GM19035 (cell line): ENCODE measurements around the gene TENM3.
"Not testable (repeated sequence)": the region's sequence is repeated elsewhere in the genome, so short reads cannot be mapped to it uniquely, and the experiment has no call there.

Source experiments
- ATAC-seq: cut with Tn5 transposase; IDR thresholded peaks from one replicate; pipeline ENCODE4 v1.9.1; 2021; ENCODE audit not compliant: unreplicated experiment

The TENM3 gene

DNA sequence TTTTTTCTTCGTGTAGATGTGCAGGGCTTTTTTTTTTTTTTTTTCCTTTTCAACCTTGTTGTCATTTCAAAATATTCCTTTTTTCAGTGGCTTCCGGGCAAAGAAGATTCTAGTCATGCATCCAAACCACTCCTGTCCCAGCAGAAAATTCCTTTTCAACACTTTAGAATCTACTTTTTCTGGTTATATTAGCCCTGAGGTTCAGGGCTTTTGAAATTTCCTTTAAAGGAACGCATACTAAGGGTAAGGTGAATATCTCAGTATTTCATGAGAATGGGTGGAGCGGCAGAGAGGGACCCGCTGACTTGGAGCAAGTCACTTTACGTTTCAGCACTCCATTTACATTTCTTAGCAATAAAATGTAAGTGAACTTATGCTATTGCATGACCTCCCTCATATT is 15.6 kb upstream of the TENM3 start:
- no peak for ATAC-seq

DNA sequence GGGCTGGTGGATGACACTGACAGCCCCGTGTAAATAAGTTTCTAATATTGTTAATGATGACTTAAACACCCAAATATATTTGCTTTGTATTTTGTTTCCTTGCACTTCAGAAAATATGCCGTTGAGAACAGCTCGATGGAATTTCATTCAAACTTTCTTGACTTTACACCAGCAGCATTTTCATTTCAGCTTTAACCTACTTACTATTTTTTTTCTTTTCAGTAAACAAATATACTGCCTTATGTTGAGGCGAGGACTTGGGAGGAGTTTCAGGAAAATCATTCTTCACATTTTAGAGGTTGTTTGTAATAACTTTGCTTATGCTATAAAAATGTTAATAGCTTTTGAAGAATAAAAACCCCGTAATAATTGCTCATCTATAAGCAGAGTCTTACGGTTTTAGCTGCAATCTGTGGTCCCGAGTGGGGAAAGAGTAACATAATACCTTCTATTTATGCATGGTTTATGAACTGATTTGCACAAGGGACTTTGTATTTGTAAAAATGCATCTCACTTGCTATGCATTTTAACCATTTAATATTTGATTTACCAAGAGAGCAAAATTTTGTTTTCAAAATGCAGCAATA is 14.1 kb upstream of the TENM3 start:
- ATAC-seq, result no peak

DNA sequence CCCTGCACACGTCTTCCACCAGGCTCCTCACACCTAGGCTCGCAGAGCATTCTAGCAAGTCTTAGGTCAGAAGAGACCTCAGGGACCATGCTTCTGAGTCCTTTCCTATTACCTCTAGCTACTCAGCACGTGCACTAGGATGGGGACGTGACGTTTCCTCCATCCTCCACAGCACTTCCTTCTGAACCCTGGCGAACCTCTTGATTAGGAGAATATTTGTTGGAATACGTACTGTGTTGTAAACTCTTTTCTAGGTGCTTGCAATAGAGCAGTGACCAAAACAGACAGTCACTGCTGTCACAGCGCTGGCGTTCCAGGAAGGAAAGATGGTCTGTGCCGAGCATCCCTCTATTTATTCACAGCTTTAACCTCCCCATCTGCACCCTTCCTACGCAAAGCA is 12.9 kb upstream of the TENM3 start:
- no peak for ATAC-seq

GRCh38 chr4:182231080-182231479 is 12.1 kb upstream of the TENM3 start:
- ATAC-seq, result no peak

DNA sequence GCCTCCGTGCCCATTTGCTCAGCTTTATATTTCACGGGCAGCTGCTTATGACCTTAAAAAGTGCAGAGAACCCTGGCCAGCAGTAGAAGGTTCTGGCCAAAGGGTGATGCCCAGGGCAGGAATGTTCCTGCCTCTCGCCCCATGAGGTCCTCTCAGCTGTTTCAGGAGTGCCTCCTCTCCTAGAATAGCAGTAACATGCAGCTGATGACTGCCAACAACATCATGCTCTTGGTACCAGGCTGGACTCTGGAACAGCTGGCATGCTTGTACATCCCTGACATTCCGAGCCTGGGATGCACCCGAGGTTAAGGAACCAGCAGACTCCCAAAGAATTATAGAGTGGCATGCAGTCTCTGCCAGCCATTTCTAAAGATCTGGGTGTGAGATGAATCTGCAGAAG is 11.7 kb upstream of the TENM3 start:
- ATAC-seq, result no peak

DNA sequence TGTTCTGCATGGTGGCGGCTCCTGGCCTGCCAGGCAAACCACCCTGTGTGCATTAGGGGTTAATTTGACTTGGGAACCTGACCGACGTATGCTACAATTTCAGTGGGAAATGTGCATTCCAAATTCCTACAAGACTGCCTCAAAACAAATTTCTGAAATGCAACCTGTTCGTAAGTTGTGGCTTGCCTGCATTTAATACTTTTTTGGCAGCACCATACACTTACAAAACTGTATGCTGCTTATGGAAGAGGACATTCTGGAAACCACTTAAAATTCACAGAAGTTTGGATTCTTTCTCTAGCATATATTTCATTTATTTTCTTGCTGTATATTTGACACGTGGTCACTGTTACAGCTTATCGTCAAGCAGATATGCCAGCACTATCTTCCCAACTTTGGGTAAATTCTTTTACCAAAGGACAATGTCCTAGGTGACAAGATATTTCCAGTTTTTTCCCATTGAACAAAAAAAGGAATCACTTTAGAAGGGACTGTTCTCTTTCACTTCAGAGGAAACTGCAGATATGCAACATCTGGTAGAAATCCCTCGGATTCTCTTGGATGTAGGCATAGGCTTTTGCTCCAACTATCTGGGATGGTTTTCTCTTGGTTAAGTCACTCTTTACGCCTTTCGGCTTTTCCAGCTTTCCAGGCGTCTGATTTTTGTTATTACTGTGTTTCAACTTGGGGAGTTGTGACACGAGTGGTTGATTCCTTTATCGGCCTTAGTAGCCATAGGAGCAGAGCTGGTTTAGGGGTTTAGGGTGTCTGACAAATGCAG is 9.7 kb upstream of the TENM3 start:
- ATAC-seq, result no peak

DNA sequence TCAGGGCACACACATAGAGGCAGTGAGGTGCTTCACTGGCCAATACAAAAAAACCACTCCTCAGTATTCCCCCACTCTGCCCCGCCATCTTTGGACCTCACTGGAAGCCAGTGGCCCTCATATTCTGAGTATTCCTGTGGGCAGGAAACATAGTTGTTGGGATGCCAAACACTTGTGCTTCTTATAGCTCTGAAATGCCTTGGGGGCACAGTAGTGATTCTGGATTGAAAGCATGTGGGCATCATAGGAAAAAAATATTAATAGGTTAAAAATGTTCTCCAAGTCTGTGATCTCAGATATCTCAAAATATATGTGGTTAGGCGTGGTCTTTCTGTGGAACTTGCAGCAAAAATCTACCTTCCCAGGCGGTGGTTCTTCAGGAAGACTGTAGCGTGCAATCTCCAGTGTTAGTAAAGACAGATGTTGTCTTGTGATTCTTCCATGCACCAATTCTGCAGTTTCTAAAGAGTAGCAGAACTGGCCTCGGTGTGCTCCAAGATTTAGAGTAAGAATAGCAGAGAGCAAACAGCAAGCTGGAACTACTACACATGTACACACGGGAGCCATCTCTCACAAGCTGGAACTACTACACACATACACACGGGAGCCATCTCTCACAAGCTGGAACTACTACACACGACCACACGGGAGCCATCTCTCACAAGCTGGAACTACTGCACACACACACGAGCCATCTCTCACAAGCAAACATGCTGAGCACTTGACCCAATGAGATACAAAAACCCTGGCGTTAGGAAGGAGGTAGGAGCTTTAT is 8.0 kb upstream of the TENM3 start:
- ATAC-seq, result no peak

DNA sequence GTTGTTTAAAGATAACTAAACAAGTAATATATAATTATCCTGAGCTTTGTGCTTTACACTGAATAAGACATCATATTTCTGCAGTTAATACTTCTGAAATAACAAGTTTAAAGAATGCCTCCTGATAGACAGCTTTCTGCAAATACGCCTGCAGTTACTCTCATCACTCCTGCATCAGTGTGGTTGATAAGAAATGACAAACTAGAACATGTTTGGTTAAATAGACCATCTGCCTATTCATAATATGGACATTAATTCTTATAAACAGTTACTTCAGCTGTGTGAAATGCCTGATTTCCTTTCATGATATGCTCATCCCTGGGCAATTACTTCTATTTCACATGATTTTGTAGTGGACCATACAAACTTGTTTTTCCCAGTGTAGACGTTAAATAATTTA is 7.0 kb upstream of the TENM3 start:
- ATAC-seq, result no peak

- not testable (repeated sequence) for ATAC-seq
These were observed 6.2 kb upstream of the TENM3 start for GRCh38 chr4:182237010-182237409.

DNA sequence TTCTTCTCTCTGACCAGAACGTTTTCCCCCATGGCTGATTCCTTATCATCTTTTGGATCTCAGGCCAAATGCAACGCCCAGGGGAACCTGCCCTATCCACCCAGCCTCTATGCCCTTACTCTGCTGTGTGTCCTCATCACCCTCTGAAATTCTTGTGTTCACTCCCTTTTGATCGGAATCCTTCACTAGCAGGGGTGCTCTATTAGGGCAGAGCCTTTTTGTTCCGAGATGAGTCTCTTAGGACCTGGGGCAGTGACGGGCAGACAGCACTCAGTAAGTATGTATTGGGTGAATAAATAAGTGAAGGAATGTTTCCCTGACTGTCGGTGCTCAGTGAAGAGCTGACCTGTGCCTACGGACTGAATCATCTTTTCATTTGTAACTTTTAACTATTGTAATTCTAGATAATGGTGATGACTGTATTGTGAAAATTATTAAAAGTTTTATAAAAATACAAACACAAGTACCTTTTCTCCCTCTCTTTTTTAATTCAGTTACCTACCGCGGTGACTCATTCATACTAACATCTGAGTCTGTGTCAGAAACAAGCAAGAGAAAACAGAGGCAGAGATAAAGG is 4.8 kb upstream of the TENM3 start:
- ATAC-seq, result no peak

GRCh38 chr4:182240161-182241130 is 2.8 kb upstream of the TENM3 start:
- no peak for ATAC-seq

DNA sequence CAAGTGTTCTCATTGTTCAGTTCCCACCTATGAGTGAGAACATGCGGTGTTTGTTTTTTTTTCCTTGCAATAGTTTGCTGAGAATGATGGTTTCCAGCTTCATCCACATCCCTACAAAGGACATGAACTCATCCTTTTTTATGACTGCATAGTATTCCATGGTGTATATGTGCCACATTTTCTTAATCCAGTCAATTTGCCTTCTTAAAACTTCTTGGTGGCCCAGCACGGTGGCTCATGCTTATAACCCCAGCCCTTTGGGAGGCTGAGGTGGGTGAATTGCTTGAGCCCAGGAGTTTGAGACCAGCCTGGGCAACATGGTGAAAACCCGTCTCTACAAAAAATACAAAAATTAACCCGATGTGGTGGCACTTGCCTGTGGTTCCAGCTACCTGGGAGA is 942 bp upstream of the TENM3 start:
- ATAC-seq, result not testable (repeated sequence)

DNA sequence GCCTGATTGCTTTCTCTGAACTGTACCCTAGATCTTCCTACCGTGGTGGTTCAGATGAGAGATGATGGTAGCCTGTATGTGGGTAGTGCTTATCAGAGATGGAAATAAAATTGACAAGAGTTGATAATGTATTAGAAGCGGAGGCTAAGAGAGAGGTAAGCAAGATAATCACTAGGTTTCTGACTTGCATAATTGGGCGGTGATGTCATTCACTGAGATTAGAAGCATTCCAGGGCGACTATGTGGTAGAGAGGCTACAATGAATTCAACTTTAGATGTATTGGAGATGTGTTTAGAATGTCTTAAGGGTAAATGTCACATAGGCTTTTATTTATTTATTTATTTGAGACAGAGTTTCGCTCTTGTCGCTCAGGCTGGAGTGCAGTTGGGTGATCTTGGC is 415 bp upstream of the TENM3 start:
- ATAC-seq, result no peak

DNA sequence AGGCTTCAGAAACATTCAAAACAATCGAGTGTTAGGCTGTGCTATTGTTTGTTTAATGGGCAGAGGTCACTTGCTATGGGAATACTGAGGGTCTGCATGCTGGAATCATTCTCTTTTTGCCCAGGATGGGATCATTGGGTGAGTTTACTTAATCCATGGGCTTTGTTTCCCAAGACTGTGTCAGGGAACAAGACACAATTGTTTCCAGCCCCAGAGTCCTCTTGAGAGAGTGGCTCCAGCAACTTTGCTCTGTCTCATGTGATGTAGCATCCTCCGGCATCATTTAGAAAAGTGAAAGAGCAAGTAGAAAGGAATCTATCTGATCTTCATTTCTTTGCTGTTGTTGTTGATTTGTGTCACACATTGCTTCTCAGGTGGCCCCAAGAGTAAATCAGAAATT is 1.8 kb downstream of the TENM3 start:
- ATAC-seq, result no peak

- ATAC-seq, result no peak
These were observed 2.5 kb downstream of the TENM3 start for GRCh38 chr4:182245541-182246215.

- no peak for ATAC-seq
These were observed 3.4 kb downstream of the TENM3 start for GRCh38 chr4:182246401-182247205.

DNA sequence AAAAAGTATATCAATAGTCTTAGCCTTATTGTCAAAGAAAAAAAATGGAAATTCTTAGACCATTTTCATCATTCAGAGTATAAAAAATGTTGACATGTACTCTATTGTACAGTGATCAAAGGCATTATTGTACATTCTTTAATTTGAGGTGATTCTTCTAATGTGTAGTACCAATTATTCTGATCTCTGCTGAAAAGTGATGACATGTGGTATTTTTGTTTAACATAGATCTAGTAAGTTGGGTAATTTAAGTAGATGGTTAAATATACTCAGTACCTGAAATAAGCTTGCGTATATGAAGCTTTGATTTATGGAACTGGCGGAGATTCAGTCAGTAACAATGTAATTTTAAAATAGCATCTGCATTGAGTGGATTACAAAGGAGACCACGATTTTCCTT is 5.1 kb downstream of the TENM3 start:
- no peak for ATAC-seq

DNA sequence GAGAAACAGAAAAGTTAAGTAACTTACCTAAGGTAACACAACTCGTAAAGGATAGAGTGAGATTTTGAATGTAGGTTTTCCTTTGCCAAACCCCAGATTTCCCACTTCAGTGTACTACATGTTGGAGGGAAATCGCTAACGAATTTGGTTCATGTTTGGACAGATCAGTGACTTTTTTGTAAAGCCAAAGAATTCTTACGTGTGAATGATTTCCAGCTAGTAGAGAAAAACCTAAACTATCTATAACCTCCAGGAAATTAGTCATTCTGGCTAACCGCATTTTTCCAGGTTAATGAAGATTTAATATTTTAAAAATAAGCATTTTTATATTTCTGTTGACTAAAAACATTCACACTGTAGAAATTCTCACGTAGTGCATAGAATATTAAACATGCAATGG is 7.2 kb downstream of the TENM3 start:
- ATAC-seq, result no peak

GRCh38 chr4:182251116-182251515 is 7.9 kb downstream of the TENM3 start:
- no peak for ATAC-seq
